SK-N-SH treated with all-trans-retinoic acid at 6 μM for 48 hours (cell line): ENCODE measurements around the gene CRYBA2.

Experiments used
- ATAC-seq: fragments of 200-7000 bp; cut with Tn5 transposase; 3 replicates; pipeline ENCODE4 v1.9.1; 2020; ENCODE audit warnings: mild to moderate bottlenecking, moderate library complexity
- CSDC2 ChIP-seq: fragments of 250-450 bp; sonication (Bioruptor Pico); IDR thresholded peaks from 2 replicates; pipeline ENCODE4 v1.5.0; 2020; ENCODE audit warnings: mild to moderate bottlenecking, moderate library complexity
- GLIS3 ChIP-seq: fragments of 250-450 bp; sonication (Bioruptor Pico); IDR thresholded peaks from 2 replicates; pipeline ENCODE4 v1.5.0; 2020; ENCODE audit warnings: mild to moderate bottlenecking, moderate library complexity
- ISL1 ChIP-seq: fragments of 250-450 bp; sonication (Bioruptor Pico); IDR thresholded peaks from 2 replicates; pipeline ENCODE4 v2.1.2; 2022; ENCODE audit warnings: mild to moderate bottlenecking, moderate library complexity
- OSR1 ChIP-seq: fragments of 250-450 bp; sonication (Bioruptor Pico); IDR thresholded peaks from 2 replicates; pipeline ENCODE4 v1.8.0; 2022; ENCODE audit warnings: moderate library complexity, mild to moderate bottlenecking, inconsistent platforms
- PPARA ChIP-seq: fragments of 250-450 bp; sonication (Bioruptor Pico); IDR thresholded peaks from 2 replicates; pipeline ENCODE4 v1.5.0; 2020; ENCODE audit warnings: mild to moderate bottlenecking, borderline replicate concordance
- RARB ChIP-seq: fragments of 250-450 bp; sonication (Bioruptor Pico); IDR thresholded peaks from 2 replicates; pipeline ENCODE4 v1.8.0; 2021; ENCODE audit warnings: mild to moderate bottlenecking, moderate library complexity
- TCF4 ChIP-seq: fragments of 250-450 bp; sonication (Bioruptor Pico); IDR thresholded peaks from 2 replicates; pipeline ENCODE4 v1.8.0; 2021; ENCODE audit warnings: mild to moderate bottlenecking, moderate library complexity, borderline replicate concordance
- TOX ChIP-seq: fragments of 250-450 bp; sonication (Bioruptor Pico); IDR thresholded peaks from 2 replicates; pipeline ENCODE4 v1.8.0; 2021; ENCODE audit warnings: mild to moderate bottlenecking, moderate library complexity, borderline replicate concordance
- ZC3H10 ChIP-seq: fragments of 250-450 bp; sonication (Bioruptor Pico); IDR thresholded peaks from 2 replicates; pipeline ENCODE4 v1.5.1; 2021; ENCODE audit warnings: mild to moderate bottlenecking, moderate library complexity
- ZFP3 ChIP-seq: fragments of 250-450 bp; sonication (Bioruptor Pico); IDR thresholded peaks from 2 replicates; pipeline ENCODE4 v1.5.0; 2020; ENCODE audit warnings: mild to moderate bottlenecking, moderate library complexity
- ZFP30 ChIP-seq: fragments of 450-650 bp; formaldehyde crosslinking; IDR thresholded peaks from 2 replicates; pipeline ENCODE4 v1.5.0; 2022; ENCODE audit warnings: mild to moderate bottlenecking, moderate library complexity
- ZNF565 ChIP-seq: fragments of 450-650 bp; formaldehyde crosslinking; conservative IDR thresholded peaks from 2 replicates; pipeline ENCODE4 v1.5.0; 2020; ENCODE audit warnings: low read depth, mild to moderate bottlenecking, moderate library complexity
- ZNF70 ChIP-seq: fragments of 450-650 bp; formaldehyde crosslinking; IDR thresholded peaks from 2 replicates; pipeline ENCODE4 v1.5.0; 2020; ENCODE audit warnings: mild to moderate bottlenecking, moderate library complexity
- ZNF8 ChIP-seq: fragments of 450-650 bp; formaldehyde crosslinking; IDR thresholded peaks from 2 replicates; pipeline ENCODE4 v1.5.0; 2020; ENCODE audit warnings: mild to moderate bottlenecking, moderate library complexity
- TF ChIP-seq, protein P1 (sequence below): fragments of 250-450 bp; sonication (Bioruptor Pico); IDR thresholded peaks from 2 replicates; pipeline ENCODE4 v1.8.0; 2021; ENCODE audit warnings: low read depth, mild to moderate bottlenecking, moderate library complexity, borderline replicate concordance
- TF ChIP-seq, protein P2 (sequence below): fragments of 250-450 bp; sonication (Bioruptor Pico); IDR thresholded peaks from 2 replicates; pipeline ENCODE4 v1.5.0; 2020; ENCODE audit warnings: mild to moderate bottlenecking, moderate library complexity
- TF ChIP-seq, protein P3 (sequence below): fragments of 250-450 bp; sonication (Bioruptor Pico); IDR thresholded peaks from 2 replicates; pipeline ENCODE4 v1.8.0; 2020; ENCODE audit warnings: mild to moderate bottlenecking, moderate library complexity, borderline replicate concordance
- TF ChIP-seq, protein P4 (sequence below): fragments of 250-450 bp; sonication (Bioruptor Pico); IDR thresholded peaks from 2 replicates; pipeline ENCODE4 v1.5.1; 2021; ENCODE audit warnings: mild to moderate bottlenecking, moderate library complexity

CRYBA2 gene

DNA sequence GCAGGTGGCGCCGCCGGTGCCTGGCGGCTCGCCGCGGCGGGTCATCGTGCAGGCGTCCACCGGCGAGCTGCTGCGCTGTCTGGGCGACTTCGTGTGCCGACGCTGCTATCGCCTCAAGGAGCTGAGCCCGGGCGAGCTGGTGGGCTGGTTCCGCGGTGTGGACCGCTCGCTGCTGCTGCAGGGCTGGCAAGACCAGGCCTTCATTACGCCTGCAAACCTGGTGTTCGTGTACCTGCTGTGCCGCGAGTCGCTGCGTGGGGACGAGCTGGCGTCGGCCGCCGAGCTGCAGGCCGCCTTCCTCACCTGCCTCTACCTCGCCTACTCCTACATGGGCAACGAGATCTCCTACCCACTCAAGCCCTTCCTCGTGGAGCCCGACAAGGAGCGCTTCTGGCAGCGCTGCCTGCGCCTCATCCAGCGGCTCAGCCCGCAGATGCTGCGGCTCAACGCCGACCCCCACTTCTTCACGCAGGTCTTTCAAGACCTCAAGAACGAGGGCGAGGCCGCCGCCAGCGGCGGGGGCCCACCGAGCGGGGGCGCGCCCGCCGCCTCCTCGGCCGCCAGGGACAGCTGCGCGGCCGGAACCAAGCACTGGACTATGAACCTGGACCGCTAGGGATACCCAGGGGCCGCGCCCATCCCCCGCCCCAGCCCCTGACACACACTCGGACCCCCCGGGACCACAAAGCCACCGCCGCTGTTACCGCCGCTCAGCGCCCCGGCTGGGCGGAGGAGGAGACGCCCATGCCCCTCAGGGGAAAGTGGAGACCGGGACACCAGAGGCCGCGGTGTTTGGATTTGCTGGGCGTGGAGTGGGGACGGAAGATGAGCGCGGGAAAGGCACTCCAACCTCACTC is 32.7 kb downstream of the CRYBA2 start:
- no peak for ATAC-seq
- TF ChIP-seq, protein P1, sequence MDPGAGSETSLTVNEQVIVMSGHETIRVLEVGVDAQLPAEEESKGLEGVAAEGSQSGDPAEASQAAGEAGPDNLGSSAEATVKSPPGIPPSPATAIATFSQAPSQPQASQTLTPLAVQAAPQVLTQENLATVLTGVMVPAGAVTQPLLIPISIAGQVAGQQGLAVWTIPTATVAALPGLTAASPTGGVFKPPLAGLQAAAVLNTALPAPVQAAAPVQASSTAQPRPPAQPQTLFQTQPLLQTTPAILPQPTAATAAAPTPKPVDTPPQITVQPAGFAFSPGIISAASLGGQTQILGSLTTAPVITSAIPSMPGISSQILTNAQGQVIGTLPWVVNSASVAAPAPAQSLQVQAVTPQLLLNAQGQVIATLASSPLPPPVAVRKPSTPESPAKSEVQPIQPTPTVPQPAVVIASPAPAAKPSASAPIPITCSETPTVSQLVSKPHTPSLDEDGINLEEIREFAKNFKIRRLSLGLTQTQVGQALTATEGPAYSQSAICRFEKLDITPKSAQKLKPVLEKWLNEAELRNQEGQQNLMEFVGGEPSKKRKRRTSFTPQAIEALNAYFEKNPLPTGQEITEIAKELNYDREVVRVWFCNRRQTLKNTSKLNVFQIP: no peak
- TF ChIP-seq, protein P2, sequence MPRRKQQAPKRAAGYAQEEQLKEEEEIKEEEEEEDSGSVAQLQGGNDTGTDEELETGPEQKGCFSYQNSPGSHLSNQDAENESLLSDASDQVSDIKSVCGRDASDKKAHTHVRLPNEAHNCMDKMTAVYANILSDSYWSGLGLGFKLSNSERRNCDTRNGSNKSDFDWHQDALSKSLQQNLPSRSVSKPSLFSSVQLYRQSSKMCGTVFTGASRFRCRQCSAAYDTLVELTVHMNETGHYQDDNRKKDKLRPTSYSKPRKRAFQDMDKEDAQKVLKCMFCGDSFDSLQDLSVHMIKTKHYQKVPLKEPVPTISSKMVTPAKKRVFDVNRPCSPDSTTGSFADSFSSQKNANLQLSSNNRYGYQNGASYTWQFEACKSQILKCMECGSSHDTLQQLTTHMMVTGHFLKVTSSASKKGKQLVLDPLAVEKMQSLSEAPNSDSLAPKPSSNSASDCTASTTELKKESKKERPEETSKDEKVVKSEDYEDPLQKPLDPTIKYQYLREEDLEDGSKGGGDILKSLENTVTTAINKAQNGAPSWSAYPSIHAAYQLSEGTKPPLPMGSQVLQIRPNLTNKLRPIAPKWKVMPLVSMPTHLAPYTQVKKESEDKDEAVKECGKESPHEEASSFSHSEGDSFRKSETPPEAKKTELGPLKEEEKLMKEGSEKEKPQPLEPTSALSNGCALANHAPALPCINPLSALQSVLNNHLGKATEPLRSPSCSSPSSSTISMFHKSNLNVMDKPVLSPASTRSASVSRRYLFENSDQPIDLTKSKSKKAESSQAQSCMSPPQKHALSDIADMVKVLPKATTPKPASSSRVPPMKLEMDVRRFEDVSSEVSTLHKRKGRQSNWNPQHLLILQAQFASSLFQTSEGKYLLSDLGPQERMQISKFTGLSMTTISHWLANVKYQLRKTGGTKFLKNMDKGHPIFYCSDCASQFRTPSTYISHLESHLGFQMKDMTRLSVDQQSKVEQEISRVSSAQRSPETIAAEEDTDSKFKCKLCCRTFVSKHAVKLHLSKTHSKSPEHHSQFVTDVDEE (CRISPR knock-in tag): no peak
- TF ChIP-seq ZFP30 (CRISPR knock-in tag) (no peak), PPARA (CRISPR knock-in tag) (no peak), OSR1 (CRISPR knock-in tag) (no peak), TOX (CRISPR knock-in tag) (no peak), RARB (CRISPR knock-in tag) (no peak), ZFP3 (CRISPR knock-in tag) (no peak)
- TF ChIP-seq, protein P3, sequence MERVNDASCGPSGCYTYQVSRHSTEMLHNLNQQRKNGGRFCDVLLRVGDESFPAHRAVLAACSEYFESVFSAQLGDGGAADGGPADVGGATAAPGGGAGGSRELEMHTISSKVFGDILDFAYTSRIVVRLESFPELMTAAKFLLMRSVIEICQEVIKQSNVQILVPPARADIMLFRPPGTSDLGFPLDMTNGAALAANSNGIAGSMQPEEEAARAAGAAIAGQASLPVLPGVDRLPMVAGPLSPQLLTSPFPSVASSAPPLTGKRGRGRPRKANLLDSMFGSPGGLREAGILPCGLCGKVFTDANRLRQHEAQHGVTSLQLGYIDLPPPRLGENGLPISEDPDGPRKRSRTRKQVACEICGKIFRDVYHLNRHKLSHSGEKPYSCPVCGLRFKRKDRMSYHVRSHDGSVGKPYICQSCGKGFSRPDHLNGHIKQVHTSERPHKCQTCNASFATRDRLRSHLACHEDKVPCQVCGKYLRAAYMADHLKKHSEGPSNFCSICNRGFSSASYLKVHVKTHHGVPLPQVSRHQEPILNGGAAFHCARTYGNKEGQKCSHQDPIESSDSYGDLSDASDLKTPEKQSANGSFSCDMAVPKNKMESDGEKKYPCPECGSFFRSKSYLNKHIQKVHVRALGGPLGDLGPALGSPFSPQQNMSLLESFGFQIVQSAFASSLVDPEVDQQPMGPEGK (CRISPR knock-in tag): no peak
- TF ChIP-seq, protein P4, sequence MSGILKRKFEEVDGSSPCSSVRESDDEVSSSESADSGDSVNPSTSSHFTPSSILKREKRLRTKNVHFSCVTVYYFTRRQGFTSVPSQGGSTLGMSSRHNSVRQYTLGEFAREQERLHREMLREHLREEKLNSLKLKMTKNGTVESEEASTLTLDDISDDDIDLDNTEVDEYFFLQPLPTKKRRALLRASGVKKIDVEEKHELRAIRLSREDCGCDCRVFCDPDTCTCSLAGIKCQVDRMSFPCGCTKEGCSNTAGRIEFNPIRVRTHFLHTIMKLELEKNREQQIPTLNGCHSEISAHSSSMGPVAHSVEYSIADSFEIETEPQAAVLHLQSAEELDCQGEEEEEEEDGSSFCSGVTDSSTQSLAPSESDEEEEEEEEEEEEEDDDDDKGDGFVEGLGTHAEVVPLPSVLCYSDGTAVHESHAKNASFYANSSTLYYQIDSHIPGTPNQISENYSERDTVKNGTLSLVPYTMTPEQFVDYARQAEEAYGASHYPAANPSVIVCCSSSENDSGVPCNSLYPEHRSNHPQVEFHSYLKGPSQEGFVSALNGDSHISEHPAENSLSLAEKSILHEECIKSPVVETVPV (CRISPR knock-in tag): no peak

DNA sequence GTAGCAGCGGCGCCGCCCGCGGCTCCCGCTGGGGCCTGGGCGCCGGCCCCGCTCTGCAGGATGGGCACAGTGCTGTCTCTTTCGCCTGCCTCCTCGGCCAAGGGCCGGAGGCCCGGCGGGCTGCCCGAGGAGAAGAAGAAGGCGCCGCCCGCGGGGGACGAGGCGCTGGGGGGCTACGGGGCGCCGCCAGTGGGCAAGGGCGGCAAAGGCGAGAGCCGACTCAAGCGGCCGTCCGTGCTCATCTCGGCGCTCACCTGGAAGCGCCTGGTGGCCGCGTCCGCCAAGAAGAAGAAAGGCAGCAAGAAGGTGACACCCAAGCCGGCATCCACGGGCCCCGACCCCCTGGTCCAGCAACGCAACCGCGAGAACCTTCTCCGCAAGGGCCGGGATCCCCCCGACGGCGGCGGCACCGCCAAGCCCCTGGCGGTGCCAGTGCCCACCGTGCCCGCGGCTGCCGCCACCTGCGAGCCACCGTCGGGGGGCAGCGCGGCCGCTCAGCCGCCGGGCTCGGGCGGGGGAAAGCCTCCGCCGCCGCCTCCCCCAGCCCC is 33.4 kb downstream of the CRYBA2 start:
- no peak for ATAC-seq
- no peak for TF ChIP-seq ZC3H10 (CRISPR knock-in tag)
- TF ChIP-seq GLIS3: no peak
- TF ChIP-seq ISL1 (CRISPR knock-in tag): no peak
- TF ChIP-seq ZFP3 (CRISPR knock-in tag): no peak
- no peak for TF ChIP-seq ZNF70 (CRISPR knock-in tag)

DNA sequence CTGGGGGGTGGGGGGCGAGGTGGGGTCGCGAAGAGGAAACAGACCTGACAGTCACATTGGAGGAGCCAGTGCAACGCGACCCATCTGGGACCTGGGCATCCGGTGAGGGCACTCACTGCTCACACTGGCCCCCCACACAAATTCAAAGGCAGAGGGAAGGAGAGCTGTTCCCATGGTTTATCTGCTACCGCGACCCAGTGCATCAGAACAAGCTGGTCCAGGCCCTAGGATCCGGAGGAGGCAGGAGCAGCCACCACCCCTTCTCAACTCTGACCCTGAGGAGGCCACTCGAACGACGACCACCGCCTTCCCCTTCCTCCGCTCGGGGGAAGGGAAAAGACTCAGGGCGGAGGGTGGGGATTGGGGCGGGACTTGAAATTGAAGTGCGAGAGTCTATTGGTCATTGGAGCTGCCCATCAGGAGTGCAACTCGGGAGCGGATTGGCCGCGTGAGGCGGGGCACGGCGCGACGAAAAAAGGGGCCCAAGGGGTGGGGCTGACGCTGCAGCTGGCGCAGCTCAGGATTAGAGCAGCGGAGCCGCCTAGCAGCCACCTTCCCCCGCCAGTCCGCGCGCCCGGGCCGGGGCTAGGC is 34.0 kb downstream of the CRYBA2 start, which contains the start of gene CDK5R2:
Gene CDK5R2 (plus strand): TSS at position 526 of the 591 bp plus-strand sequence. CDS start 155 bp downstream, outside the sequence.
- peak; percentile 86 for ATAC-seq
- TF ChIP-seq, protein P1: no peak
- TF ChIP-seq, protein P2 (CRISPR knock-in tag): no peak
- TF ChIP-seq GLIS3 (no peak), PPARA (CRISPR knock-in tag) (no peak), ZNF565 (CRISPR knock-in tag) (no peak), OSR1 (CRISPR knock-in tag) (no peak), TOX (CRISPR knock-in tag) (no peak), ZNF8 (CRISPR knock-in tag) (no peak), RARB (CRISPR knock-in tag) (no peak), TCF4 (CRISPR knock-in tag) (no peak), ZC3H10 (CRISPR knock-in tag) (no peak), CSDC2 (CRISPR knock-in tag) (no peak)
- TF ChIP-seq, protein P3 (CRISPR knock-in tag): no peak
